Prostate gland (tissue), 2 donors: Measurements from ENCODE around the gene SCN2A.

Experiments used
- POLR2A ChIP-seq: fragments of 450-650 bp; IDR thresholded peaks from one replicate; pipeline ENCODE4 v1.6.1; 2016; ENCODE audit warnings: antibody characterized with exemption, mild to moderate bottlenecking
- POLR2AphosphoS5 ChIP-seq: sonication (generic); formaldehyde crosslinking; IDR thresholded peaks from one replicate; pipeline ENCODE4 v1.6.1; 2017; ENCODE audit warnings: antibody characterized with exemption
- TF ChIP-seq, protein P1 (sequence below), 4 experiments: fragments of 200-600 bp in 2 of 4; fragments of 450-650 bp in 2 of 4; sonication (generic) in 2 of 4; IDR thresholded peaks; 1 replicate in 3 of 4; 2 replicates in 1 of 4; pipeline ENCODE4 v1.5.1; 2016 to 2019; ENCODE audit warnings: antibody characterized with exemption in 4 of 4, mild to moderate bottlenecking in 2 of 4, moderate library complexity in 2 of 4

DNA sequence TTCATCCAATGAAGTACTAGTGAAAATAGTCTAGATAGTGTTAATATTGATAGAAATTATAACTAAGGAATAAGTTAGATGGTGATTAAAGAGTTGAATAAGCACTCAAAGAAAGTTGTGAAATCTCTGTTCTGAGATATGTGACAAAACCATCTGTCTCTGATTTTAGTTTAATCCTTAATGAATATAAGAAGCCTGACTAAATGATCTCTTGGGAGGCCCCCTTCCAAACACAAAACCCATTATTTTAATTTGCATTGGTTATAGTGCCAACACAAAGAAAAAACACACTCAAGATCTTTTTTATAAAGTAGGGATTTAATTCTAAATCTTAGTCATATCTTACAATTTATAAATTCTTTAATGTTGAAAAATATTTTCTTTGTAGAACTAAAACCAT, 34.0 kb downstream of the SCN2A start:
- TF ChIP-seq, protein P1, sequence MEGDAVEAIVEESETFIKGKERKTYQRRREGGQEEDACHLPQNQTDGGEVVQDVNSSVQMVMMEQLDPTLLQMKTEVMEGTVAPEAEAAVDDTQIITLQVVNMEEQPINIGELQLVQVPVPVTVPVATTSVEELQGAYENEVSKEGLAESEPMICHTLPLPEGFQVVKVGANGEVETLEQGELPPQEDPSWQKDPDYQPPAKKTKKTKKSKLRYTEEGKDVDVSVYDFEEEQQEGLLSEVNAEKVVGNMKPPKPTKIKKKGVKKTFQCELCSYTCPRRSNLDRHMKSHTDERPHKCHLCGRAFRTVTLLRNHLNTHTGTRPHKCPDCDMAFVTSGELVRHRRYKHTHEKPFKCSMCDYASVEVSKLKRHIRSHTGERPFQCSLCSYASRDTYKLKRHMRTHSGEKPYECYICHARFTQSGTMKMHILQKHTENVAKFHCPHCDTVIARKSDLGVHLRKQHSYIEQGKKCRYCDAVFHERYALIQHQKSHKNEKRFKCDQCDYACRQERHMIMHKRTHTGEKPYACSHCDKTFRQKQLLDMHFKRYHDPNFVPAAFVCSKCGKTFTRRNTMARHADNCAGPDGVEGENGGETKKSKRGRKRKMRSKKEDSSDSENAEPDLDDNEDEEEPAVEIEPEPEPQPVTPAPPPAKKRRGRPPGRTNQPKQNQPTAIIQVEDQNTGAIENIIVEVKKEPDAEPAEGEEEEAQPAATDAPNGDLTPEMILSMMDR (IDR thresholded peaks at IDR 0.05) = no peak
- TF ChIP-seq POLR2A (no peak), POLR2AphosphoS5 (no peak)
